Activated CD4-positive, alpha-beta T cell treated with anti-CD3 and anti-CD28 coated beads for 48 hours (primary cell): Measurements from ENCODE around the gene COL9A3.

Source experiments
- DNase-seq: peaks from one replicate; pipeline ENCODE4 v3.0.0-alpha.2; 2020

The COL9A3 gene

DNA sequence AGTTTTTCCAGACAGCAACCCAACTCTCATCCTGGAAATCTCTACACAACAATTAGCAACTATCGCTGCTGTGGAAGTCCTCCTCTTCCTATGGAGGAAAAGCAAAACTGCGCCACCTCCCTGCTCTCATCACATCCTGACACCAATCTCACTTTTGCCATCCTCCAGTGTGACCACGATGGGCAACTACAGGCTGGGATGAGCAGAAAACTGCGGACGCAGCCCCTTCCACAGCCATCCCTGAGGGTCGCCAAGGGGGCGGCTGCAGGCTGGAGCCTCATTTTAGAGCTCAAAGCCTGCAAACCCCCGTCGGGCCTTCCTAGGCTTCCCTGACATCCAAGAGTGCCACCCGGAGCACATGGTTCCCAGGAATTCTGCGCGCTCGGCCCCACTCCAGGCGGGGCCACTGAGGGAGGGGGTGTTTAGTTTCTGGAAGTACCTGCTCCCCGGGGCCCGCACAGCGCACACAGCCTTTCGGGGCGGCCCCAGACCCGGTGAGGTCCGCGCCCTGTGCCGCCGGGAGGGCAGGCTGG, 43.6 kb downstream of the COL9A3 start:
- no peak for DNase-seq

DNA sequence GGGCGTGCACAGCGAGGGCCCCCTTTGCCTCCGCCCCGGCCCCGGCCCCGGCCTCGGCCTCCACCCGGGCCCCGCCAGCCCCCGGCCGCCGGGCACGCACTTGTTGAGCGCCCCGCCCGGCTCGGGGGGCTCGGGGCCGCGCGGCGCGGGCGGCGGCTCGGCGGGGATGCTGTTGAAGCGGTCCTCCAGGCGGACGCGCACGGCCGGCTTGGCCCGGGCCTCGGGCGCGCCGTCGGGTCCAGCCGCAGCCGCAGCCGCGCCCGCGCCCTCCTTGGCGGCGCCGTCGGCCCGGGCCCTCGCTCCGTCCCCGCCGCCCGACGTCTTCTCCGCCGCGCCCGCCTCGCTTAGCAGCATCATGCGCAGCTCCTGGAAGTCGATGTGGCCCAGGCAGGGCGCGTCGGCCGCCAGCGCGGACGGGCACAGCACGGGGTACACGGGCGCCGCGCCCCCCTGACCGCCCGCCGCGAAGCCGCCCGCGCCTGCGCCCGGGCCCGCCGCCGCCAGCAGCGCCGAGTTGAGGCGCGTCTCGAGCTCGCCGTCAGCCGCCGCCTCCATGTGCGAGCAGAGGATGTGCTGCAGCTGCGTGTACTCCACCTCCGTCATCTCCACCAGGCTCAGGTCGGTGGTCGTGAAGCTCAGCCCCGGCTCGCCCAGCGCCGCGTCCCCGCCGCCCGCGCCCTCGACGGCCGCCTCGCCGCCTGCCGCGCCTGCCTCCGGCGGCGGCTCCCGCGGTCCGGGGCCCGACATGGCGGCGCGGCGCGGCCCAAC, 44.3 kb downstream of the COL9A3 start:
- DNase-seq: peak; percentile 40

DNA sequence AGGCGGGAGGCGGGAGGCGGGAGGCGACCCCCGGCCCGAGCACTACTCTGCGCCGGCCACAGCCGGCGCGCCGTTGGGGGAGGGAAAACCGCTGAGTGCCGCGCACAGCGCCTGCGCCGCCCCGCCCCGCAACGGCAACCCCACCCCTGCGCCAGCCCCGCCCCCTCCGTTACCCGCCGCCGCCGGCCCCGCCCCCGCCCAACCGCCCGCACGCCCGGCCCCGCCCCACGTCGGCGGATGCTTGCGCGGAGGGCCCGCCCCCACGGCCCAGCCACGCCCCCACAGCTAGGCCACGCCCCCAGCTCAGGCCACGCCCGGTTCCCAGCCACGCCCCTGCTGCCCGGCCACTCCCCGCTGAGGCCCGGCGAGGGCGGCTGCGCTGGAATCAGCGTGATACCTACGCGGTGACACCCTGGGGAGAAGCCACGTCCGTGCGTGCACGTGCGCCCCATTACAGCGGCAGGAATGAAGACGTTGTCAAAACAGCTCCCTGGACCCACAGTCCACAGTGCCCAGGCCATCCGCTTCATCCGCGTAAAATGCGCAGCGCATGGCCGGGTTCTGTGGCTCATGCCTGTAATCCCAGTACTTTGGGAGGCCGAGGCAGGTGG, 45.0 kb downstream of the COL9A3 start, which contains the start of gene TCFL5:
Gene TCFL5 (minus strand): TSS at position 97 of the 611 bp plus-strand sequence. CDS start 152 bp downstream, outside the sequence.
- peak; percentile 94 for DNase-seq

DNA sequence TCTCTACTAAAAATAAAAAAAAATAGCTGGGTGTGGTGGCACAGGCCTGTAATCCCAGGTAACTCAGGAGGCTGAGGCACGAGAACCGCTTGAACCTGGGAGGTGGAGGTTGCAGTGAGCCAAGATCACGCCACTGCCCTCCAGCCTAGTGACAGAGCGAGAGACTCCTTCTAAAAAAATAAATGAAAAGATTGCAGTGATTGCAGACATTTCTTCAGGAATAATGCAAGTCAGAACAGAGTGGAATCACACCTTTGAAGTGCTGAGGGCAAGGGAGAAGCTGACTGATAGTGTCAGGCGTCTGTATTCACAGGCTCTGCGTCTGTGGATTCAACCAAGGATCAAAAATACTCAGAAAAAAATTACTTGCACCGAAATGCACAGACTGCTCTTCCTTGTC, 47.4 kb downstream of the COL9A3 start:
- no peak for DNase-seq

DNA sequence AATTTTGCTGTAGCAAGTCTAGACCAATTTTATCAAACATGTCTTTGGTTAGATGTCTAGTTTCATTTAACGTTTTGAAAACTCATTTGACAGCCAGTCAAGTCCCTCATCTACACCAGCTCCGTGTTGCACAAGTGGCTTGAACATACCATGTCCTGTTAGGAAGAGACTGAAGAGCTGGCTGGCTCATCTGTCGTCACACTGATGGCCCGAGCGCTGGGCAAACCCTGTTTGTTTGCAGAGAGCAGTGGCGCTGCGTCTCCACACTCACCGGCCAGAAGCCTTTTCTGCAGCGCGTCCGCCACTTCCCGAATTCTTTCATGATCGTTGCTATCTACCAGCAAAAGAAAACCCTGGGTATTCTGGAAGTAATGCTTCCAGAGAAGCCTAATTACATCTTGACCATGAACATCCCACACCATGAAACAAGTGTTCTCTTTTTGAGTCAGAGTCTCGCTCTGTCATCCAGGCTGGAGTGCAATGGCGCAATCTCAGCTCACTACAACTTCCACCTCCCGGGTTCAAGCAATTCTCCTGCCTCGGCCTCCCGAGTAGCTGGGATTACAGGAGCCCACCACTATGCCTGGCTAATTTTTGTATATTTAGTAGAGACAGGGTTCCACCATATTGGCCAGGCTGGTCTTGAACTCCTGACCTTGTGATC, 55.5 kb downstream of the COL9A3 start:
- DNase-seq: no peak

DNA sequence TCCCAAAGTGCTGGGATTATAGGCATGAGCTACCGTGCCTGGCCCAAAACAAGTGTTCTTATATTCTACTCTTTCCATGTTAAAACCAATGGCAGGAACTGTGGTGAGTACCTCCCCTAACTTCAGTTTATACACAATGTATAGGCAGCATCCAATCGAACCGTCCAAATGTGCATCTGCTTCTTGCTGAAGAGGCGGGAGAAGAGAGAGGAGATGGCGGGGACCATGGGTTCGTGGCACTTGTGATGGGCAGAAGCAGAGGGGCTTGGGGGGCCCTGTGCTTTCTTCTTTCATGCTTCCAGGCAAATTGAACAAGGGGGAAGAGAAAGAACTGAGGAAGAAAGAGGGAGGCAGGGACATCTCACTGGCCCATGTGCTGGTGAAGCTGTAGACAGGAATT, 56.0 kb downstream of the COL9A3 start:
- DNase-seq: no peak

DNA sequence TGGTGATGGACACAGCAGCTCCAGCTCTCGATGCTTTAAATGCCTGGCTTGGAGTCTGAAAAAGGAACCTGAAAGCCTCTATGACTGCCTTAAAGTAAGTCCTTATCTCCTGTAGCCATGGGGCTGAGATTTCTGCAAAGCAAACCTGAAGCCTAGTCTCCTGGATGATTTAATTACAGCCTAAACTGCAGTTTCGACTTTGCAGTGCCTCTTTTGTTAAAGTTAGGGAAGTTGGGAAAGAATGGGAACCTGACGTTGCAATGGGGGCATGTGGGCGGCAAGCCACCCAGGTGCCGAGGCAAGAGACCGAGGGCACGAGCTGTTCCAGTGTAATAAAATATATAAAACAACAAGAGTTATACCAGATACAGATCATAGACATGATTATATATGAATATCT, 56.4 kb downstream of the COL9A3 start:
- DNase-seq: no peak

DNA sequence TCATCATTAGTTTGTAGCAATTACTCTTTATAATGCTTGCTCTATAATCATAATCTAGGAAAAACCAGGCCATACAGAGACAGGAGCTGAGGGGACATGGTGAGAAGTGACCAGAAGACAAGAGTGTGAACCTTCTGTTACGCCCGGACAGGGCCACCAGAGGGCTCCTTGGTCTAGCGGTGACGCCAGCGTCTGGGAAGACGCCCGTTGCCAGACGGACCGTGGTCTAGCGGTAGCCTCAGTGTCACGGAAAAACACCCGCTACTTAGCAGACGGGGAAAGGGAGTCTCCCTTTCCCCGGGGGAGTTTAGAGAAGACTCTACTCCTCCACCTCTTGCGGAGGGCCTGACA, 56.8 kb downstream of the COL9A3 start:
- DNase-seq: peak; percentile 50

DNA sequence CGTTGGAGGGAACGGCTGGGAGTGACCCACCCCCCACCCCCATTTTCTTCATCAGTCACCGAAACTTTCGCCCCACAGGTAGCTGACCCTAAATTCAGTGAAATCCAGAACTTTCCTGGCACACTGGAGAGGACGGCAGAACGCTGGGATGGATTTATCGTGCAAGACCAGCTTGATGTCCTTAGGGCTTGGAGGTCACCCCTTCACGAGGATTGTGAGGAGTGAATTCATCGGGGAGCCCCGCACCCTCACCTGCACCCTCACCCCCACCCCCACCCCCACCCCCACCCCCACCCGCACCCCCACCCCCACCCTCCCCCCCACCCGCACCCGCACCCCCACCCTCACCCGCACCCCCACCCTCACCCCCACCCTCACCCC, 58.1 kb downstream of the COL9A3 start:
- no peak for DNase-seq

DNA sequence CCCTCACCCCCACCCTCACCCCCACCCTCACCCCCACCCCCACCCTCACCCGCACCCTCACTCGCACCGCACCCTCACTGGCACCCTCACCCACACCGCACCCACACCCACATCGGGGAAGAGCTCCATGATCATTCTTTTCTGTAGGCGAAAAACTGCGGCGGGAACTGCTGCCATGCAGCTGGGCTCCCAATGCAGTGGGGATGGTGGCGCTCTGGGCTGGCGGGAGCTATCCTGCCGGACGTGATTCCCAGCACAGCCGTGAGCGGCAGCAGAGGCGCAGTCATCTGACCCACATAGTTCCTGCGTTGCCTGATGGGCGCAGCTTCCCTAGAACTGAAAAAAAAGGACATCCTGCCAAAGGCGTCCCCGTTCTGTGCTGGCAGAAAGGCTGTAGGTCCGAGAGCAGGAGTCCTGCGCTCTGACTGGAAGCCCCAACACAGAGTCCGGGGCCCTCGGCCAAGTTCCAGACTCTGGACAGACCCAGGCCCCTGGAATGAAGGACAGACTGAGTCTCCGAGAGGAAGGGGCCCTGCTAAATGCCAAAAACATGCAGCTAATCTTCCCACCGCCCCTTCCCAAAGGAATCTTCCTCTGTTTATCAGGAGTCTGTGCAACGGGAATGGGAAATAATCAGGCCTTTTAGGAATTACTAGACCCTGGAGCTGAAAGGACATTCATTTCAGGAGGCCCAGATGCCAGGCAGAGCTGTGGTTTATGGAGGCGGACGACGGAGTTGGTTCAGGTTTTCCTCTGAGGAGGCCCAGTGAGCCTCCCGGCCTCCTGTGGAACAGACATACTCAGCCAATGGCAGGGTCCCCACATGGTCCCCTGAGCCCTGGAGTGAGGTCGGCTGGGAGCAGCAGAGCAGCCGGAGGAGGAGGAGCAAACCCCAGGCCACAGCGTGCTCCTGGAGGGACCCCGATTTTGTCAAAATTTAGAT, 58.8 kb downstream of the COL9A3 start:
- DNase-seq: no peak

DNA sequence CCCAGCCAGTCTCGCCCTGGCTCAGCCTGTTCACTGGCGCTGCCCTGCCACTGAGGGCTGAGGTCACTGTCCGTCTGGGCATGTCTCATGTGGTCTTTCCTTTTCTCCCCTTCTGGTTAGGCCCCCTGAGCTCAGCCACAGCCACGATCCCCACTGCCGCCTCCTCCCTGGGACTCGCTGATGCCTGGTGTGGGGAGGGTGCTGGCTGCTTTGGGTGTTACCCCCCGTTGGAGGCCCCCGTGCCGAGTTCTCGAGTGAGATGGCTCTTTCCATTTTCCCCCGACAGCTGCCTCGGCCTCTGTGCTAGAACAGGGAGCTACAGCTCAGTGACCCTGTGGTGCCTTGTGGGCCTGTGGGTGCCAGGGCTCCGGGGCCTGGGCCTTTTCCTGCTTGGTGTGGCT, 59.7 kb downstream of the COL9A3 start:
- DNase-seq: no peak

DNA sequence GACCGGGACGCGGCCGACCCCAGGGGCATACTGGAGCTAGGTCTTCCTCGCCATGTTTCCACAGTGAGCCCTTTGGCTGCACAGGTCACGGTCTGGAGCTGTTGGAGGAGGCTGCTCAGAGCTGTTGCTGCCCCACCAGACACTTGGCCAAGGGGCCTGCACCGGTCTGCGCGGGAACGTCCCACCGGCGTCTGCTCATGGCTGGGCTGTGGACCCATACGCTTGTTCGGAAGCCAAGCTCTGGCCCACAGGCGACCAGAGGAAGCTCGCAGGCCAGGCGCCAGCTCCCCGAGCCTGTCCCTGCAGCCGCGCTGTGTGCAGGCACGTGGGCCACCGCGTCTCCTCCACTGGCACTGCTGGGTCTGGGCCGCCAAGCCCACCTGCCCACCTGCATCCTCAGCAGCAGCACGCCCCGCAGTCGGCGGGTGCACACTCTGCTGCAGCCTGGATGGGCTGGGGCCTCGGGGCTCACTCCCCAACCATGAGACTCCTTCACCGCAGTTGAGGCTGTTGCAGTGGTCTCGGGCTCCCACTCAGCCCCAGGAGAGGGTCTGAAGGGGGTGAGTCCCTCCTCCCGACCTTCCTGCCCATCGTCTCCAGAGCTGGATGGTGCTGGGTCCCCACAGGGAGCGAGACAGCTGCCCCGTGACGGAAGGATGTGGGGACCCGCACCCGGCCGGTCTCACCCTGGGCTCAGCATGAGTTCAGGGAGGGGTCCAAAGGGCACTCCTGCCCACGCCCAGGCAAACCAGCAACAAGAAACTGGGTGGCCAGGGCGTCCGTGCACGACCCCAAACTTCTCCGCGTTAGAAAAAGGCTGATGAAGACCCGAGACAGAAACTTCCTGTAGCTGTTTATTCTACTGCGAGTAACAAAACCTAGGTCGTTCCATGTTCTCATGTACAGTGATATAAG, 60.3 kb downstream of the COL9A3 start:
- no peak for DNase-seq

DNA sequence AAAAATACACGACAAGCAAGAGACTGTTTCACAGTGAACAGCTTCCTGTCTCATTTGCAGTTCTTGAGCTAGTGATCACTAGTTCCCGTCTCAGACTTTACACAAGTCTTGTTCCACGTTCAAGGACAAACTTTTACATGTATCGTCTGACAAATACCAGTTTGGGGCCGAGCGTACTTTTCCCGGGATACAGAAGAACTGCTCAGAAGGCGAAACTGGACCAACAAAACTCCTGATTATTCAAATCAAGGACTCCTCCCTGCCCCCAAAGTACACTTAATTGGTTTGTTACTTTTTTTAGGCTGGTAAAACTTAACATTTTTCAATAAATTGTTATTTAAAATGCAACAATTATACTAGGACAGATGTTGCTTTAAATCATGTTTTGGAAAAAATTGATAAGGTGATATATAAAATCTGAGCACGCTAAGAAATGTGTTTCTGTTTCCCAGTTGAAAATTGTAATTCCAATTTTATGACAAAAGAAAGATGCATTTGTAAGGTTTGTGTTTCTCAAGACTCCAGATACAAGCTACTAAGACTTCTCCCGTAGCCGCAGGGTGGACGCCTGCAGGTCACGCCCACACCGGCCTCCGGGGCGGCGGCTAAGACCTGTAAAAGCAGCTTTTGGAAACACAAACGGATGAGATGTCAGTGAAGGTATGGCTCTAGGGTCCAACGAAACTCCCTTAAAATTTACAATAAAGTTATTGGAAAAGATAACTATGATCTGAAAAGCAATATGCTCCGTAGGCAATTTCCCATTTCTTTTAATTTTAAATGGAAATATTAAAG, 61.6 kb downstream of the COL9A3 start:
- no peak for DNase-seq

DNA sequence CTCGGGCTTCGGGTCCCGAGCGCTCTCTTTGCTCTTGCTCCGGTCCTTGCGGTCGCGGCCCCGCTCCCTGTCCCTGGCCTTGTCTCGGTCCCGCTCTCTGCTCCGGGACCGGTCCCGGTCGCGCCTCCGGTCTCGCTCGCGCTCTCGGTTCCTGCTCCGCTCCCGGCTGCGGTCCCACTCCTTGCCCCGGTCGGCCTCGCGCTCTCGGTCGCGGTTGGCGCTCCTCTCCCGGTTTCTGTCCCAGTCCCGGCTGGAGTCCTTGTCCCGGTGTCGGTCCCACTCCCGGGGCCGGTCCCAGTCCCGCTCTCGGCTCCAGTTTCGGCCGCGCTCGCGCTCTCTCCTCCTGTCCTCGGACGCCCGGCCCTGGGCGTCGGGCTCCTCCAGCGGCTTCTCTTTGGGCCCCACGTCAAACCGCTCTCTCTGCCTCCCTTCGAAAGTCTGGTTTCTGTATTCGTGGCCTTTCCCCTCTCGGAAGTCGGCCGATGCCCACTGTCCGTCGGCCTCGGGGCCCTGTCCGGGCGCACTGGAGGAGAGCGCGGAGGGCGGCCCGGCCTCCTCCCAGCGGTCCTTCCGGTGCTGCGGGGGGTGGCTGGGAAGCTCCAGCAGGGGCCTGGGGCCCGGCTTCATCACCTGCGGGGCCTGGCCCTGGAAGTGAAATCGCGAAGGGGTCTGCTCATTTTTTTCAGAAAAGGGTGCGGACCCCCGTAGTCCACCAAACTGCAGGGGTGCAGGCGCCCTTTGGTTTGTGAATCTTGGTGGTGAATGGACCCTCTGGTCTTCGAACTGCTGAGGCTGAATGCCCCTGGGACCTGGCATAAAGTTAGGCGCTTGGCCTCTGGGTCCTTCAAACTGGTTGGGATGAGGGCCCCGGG, 62.7 kb downstream of the COL9A3 start:
- DNase-seq: no peak

DNA sequence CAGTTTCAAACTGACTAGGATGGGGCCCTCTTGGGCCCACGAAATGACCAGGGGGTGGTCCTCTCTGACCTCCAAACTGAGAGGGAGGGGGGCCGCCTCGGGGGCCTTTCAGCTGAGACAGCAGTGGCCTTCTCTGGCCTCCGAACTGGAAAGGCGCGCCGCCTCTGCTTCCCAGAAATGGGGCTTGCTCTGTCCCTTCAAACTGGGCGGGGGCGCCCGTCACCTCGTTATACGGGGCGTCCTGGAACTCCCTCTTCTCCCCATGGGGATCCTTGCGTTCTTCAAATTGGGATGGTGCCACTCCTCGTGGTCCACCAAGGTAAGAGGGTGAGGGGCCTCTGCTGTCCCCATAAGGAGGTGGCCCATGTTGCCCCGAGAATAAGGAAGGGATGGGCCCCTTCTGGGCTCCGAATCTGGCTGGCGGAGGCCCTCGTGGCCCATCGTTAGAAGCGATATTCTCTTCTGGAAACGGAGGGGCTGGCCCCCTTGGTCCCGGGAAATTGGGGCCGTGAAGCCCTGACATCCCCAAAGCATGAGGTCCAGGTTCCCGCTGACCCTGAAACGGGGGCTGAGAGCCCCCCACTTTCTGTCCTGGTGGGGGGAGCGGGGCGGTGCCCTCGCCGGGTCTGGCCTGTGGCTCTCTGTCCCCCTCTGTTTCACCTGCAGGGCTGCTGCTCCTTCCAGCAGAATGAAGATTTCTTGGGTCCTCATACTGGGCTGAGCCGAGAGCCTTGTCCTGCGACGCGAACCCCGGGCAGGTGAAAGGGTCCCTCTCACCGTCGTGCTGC, 63.5 kb downstream of the COL9A3 start:
- DNase-seq: no peak

DNA sequence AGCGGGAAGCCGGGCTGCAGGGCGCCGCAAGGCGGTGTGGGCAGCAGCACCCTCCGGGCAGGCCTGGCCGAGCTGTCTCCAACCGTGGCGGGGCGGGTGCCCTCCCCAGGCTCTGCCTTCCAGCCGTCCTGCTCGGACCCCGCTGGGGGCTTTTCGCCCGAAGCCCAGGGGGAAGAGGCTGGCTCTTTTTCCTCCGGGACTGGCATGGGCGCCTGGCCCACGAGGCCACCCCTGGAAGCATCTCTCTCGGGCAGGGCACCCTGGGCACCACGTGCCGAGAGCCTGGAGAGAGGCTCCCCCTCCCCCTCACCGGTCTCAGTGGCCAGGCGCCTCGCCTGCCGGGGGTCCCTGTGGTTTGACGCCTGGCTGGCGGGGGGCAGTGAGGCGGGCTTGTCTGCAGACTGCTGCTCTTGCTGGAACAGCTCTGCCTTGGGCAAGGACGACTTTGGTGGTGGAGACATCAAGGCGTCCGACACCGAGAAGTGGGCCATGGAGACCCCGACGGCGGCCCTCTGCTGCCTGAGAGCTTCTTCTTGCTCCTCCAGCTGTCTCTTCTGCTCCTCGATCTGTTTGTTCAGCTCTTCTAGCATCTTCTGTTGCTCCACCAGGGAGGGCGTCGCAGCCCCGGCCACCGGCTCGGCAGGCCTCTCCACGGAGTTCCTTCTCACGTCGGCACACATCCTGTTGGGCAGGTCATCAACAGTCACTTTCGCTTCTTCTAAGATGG, 64.2 kb downstream of the COL9A3 start:
- DNase-seq: no peak

DNA sequence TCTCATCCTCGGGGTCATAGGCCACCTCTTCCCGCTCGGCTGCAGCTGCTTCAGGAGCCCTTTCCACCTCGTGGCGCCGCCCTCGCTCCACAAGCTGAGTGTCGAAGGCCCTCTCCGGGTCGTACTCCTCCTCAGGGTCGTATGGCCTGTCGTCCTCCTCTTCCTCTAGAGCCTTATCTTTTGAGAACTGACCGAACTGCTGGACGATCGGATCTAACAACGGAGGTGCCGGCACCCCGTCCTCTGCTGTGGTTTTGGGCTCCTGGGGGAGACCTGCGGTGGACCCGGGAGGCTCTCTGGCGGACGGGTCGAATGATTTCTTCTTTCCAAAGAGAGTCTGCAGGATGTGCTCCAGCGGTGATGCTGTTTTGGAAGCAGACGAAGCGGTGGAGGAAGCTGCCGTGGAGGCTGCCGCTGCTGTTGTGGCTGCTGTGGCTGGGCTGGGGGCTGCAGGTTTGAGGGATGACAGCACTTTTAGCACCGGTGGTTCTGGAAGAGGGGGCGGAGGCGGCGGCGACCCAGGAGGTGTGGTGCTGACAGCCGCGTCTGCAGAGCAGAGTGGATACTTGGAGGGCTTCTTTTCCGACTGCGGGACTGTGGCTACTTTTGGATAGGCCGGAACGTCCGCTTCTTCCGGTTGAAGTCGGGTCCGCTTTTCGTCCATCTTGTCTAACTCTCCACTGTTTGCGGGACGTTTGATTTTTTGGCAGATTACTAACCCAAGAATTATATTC, 65.0 kb downstream of the COL9A3 start:
- DNase-seq: no peak

DNA sequence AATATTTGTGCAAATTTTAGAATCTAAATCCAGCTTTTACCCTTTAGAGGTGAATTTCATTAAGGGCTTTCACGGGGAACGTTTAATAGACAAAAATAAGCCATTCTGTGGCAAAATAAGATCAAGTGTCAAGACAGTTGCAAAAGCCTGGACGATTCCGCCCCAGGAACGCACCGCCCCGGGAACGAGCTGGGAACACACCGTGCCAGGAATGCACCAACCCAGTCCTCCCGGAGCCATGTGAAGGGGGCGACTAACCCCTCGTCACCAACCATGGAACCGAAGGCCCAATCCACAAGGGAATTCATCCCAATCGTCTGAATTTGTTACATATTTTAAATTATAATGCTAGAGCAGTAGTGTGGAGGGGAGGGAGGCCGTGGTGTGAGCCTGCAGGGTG, 65.6 kb downstream of the COL9A3 start:
- DNase-seq: no peak
